Right lobe of liver (tissue), 4 donors: ENCODE results near the gene HK1.

Experiments
- POLR2A ChIP-seq: fragments of 450-650 bp; IDR thresholded peaks from one replicate; pipeline ENCODE4 v1.6.1; 2017; ENCODE audit warnings: antibody characterized with exemption, mild to moderate bottlenecking
- TF ChIP-seq, protein P1 (sequence below), 4 donors: fragments of 200-600 bp in 3 of 4; fragments of 450-650 bp in 1 of 4; IDR thresholded peaks; one replicate each; pipeline versions ENCODE4 v1.5.1 to v1.8.0; 2016 to 2022; ENCODE audit warnings: antibody characterized with exemption in 4 of 4, mild to moderate bottlenecking in 2 of 4
- donor health status: DM: no; HTN: no; CAD: no.
- donor health status: DM: no; HTN: no; CAD: no.
- donor health status: DM: no; HTN: yes; CAD: no.

- TF ChIP-seq, protein P1, sequence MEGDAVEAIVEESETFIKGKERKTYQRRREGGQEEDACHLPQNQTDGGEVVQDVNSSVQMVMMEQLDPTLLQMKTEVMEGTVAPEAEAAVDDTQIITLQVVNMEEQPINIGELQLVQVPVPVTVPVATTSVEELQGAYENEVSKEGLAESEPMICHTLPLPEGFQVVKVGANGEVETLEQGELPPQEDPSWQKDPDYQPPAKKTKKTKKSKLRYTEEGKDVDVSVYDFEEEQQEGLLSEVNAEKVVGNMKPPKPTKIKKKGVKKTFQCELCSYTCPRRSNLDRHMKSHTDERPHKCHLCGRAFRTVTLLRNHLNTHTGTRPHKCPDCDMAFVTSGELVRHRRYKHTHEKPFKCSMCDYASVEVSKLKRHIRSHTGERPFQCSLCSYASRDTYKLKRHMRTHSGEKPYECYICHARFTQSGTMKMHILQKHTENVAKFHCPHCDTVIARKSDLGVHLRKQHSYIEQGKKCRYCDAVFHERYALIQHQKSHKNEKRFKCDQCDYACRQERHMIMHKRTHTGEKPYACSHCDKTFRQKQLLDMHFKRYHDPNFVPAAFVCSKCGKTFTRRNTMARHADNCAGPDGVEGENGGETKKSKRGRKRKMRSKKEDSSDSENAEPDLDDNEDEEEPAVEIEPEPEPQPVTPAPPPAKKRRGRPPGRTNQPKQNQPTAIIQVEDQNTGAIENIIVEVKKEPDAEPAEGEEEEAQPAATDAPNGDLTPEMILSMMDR (IDR thresholded peaks at IDR 0.05) = no peak
- no peak for TF ChIP-seq POLR2A
These were observed 148.1 kb downstream of the HK1 start for GRCh38 chr10:69426376-69426727.
